K562 (cell line): ENCODE results near the gene CEL. TPM values are rescaled to one million over a fixed set of nuclear protein-coding genes. Genes with fewer than 3 reads are reported as not detected.

ENCODE experiments used
- BCLAF1 ChIP-seq, 2 experiments: fragments of 450-650 bp in 1 of 2; IDR thresholded peaks; 2 replicates each; pipeline ENCODE4 v1.6.1; 2011 to 2017; ENCODE audit warnings: low read depth in 2 of 2, antibody characterized with exemption in 1 of 2, borderline replicate concordance in 1 of 2, low read length in 1 of 2, mild to moderate bottlenecking in 1 of 2, mixed read lengths in 1 of 2; ENCODE audit not compliant: control insufficient read depth in 1 of 2
- ESRRA ChIP-seq: fragments of 450-650 bp; IDR thresholded peaks from 2 replicates; pipeline ENCODE4 v1.6.1; 2014; ENCODE audit warnings: low read depth, mild to moderate bottlenecking, moderate library complexity, borderline replicate concordance
- FOXA3 ChIP-seq, 2 experiments: fragments of 450-650 bp in 1 of 2; sonication (generic) in 1 of 2; formaldehyde crosslinking; IDR thresholded peaks in 1 of 2; conservative IDR thresholded peaks in 1 of 2; 2 replicates each; pipeline versions ENCODE4 v1.4.0 to v1.8.0; 2020 to 2022; ENCODE audit warnings: mild to moderate bottlenecking in 2 of 2, missing genetic modification reagents in 1 of 2
- MXI1 ChIP-seq: IDR thresholded peaks from 2 replicates; pipeline ENCODE4 v1.6.1; 2011; ENCODE audit warnings: low read depth, mild to moderate bottlenecking, improper control_type of control experiment, low read length
- NFYB ChIP-seq: IDR thresholded peaks from 2 replicates; pipeline ENCODE4 v1.6.1; 2011; ENCODE audit warnings: mild to moderate bottlenecking, moderate library complexity; ENCODE audit not compliant: insufficient read length; ENCODE audit errors: extremely low read depth
- NR2C1 ChIP-seq, 2 experiments: fragments of 450-650 bp; IDR thresholded peaks; 2 replicates each; pipeline ENCODE4 v1.6.1; 2017; ENCODE audit warnings: mild to moderate bottlenecking in 2 of 2, antibody characterized with exemption in 1 of 2, inconsistent platforms in 1 of 2, missing compliant biosample characterization in 1 of 2, missing genetic modification characterization in 1 of 2
- NRF1 ChIP-seq, 2 experiments: fragments of 450-650 bp; IDR thresholded peaks in 1 of 2; conservative IDR thresholded peaks in 1 of 2; 2 replicates each; pipeline ENCODE4 v1.6.1; 2014; ENCODE audit warnings: mild to moderate bottlenecking in 2 of 2
- PRDM10 ChIP-seq: fragments of 450-650 bp; IDR thresholded peaks from 2 replicates; pipeline ENCODE4 v1.6.1; 2018; ENCODE audit not compliant: partially characterized antibody
- SRSF1 ChIP-seq: fragments of 200-400 bp; formaldehyde crosslinking; IDR thresholded peaks from 2 replicates; pipeline ENCODE4 v1.6.1; 2017; ENCODE audit warnings: mild to moderate bottlenecking, low read depth, low read length, moderate library complexity
- TEAD4 ChIP-seq, 2 experiments: sonication (generic) in 1 of 2; formaldehyde crosslinking in 1 of 2; IDR thresholded peaks; 2 replicates each; pipeline versions ENCODE4 v1.6.1 to v1.8.0; 2012 to 2022; ENCODE audit warnings: borderline replicate concordance in 1 of 2, inconsistent platforms in 1 of 2, low read length in 1 of 2, mild to moderate bottlenecking in 1 of 2, missing genetic modification reagents in 1 of 2
- TSHZ1 ChIP-seq: fragments of 250-450 bp; sonication (Bioruptor Pico); IDR thresholded peaks from 2 replicates; pipeline ENCODE4 v1.4.0; 2020; ENCODE audit warnings: mild to moderate bottlenecking, moderate library complexity
- ZNF239 ChIP-seq: fragments of 250-450 bp; sonication (Bioruptor Pico); IDR thresholded peaks from 2 replicates; pipeline ENCODE4 v1.4.0; 2020; ENCODE audit warnings: mild to moderate bottlenecking
- ZNF41 ChIP-seq: fragments of 250-450 bp; sonication (Bioruptor Pico); conservative IDR thresholded peaks from 2 replicates; pipeline ENCODE4 v1.4.0; 2020; ENCODE audit warnings: mild to moderate bottlenecking
- polyA plus RNA-seq, 8 experiments: library from polyadenylated mRNA; depleted of rRNA in 4 of 8; stranded (reverse) in 5 of 8; unstranded in 3 of 8; fragments of >200 nt; fragmentation: Nextera tagmentation in 2 of 8; fragmentation: Illumina TruSeq in 1 of 8; extraction: Ambion mirVana in 2 of 8; extraction: Trizol in 1 of 8; gene quantifications; 2 replicates each; pipeline versions ENCODE4 v1.2.1 to v1.2.3, GENCODE V29; 2011 to 2014; ENCODE audit warnings: inconsistent platforms in 1 of 8, missing spikeins in 1 of 8
- total RNA-seq, 7 experiments: library from RNA; depleted of rRNA in 6 of 7; stranded (reverse); fragments of >200 nt in 6 of 7; fragmentation: Illumina TruSeq in 2 of 7; extraction: Trizol in 2 of 7; gene quantifications; 2 replicates each; pipeline versions ENCODE4 v1.2.1 to v1.2.3, GENCODE V29; 2011 to 2021; ENCODE audit warnings: low replicate concordance in 1 of 7

Gene CEL
- total and polyA plus RNA-seq, 9 of the 15 experiments (the other 6 are each of a cell fraction or from before 2014, with no cell fraction given), result 0.09 to 3.0 (median 0.51) TPM; not detected in 2

GRCh38 chr9:133030317-133031129 is 31.3 kb upstream of the CEL start, which contains the start of gene GTF3C5 (continued):
- TF ChIP-seq PRDM10, result no peak
- no peak for TF ChIP-seq TSHZ1 (CRISPR knock-in tag)
- TF ChIP-seq SRSF1, result peak; percentile 66; the same call in 1 of the 2 replicates
- TF ChIP-seq NR2C1 (IDR thresholded peaks at IDR 0.05), result peak; percentile 68
- TF ChIP-seq NR2C1 (tag; IDR thresholded peaks at IDR 0.05), result peak; percentile 75
- 0 out of 2 replicates have a peak, but pooled peaks have one; percentile 50 for TF ChIP-seq TEAD4 (IDR thresholded peaks at IDR 0.05; ENCODE audit: low read length)
- no peak for TF ChIP-seq TEAD4 (CRISPR knock-in tag; IDR thresholded peaks at IDR 0.05; ENCODE audit: borderline replicate concordance)
- TF ChIP-seq NRF1 (conservative IDR thresholded peaks at IDR 0.05 in 1 of 2, IDR thresholded peaks at IDR 0.05 in 1 of 2), result no peak; a peak in 1 of 4 replicates
- no peak for TF ChIP-seq FOXA3 (CRISPR knock-in tag; conservative IDR thresholded peaks at IDR 0.05 in 1 of 2, IDR thresholded peaks at IDR 0.05 in 1 of 2)
- TF ChIP-seq MXI1, result peak; percentile 28; the same call in 1 of the 2 replicates
- peak in 1 of 2 experiments; percentile 83; a peak in 1 of 4 replicates for TF ChIP-seq BCLAF1 (IDR thresholded peaks at IDR 0.05; ENCODE audit: borderline replicate concordance in 1 of 2, control insufficient read depth in 1 of 2, low read depth in 2 of 2, low read length in 1 of 2)
- TF ChIP-seq ESRRA, result peak; percentile 52; the same call in 1 of the 2 replicates
- no peak for TF ChIP-seq ZNF41
- TF ChIP-seq ZNF239 (CRISPR knock-in tag), result peak; percentile 10; the same call in 1 of the 2 replicates
- TF ChIP-seq NFYB, result peak; percentile 96
